ENCODE measurements around the gene BTG2. TPM values are rescaled to one million over a fixed set of nuclear protein-coding genes. Genes with fewer than 3 reads are reported as not detected.

The BTG2 gene
- total RNA-seq, 4 donors from 2014 or later = 45.0 to 129 (median 58.8) TPM

DNA sequence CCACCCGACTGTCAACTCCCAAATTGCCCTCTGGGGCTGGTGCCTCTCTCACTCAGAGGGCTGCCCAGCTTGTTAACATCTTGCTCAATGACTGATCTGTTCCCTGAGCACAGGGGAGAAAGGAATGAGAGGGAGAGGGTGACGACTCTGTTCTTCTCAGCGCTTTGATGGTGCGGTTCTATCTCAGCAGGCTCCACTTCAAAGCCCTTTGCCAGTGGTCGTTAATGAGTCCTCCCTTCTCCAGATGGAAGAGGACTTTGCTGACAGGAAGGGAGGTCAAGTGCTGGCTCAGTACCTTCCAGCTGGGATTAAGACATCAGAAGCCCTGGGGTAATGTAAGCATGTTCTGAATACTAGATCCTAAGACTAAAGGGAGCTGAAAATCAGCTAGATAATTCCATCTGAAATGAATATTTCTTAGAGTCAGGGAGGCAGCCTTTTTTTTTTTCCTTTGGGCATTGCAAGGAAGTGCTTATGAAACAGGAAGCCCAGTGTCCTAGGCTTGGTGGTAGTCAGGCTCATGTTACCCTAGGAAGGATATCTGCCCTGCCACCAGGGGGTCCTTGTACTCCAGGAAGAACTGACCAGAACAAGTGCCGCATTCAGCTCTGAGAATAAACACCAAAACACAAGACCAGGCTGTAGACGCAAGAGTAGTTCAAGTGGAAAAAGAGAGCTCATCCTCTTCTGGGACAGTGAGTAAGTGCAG lies 40.9 kb downstream of the BTG2 start:
- no peak for DNase-seq
- no peaks in the 10 kb centered on the region for H3K27me3 ChIP-seq
- peaks cover 0 to 5% (median 0%) of the 10 kb centered on the region in 4 donors for H3K4me1 ChIP-seq
- H3K9me3 ChIP-seq = no peaks in the 10 kb centered on the region
- no peaks in the 10 kb centered on the region for H3K36me3 ChIP-seq
- TF ChIP-seq POLR2A (IDR thresholded peaks at IDR 0.05) (no peak), CTCF (IDR thresholded peaks at IDR 0.05) (no peak)
- no peak overlapping the region for H3K27ac ChIP-seq
- H3K4me3 ChIP-seq = no peak overlapping the region

DNA sequence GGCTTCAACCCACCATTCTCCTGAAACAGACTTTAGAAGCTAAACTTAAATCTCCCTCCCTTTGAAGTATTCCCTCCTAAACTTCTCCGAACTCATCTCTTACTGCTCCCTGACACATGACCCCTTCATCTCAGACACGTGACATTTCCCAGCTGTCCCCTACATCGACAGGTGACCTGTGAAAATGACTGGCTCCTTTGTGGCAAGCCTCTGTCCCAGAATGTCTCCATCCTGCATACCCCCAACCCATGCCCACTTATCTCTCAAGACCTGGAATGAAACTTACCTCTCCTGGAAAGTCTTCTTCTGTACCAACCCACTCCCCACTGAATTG lies 41.4 kb downstream of the BTG2 start:
- H3K4me1 ChIP-seq = peaks cover 0 to 9% (median 0%) of the 10 kb centered on the region in 4 donors
- DNase-seq = no peak
- no peak overlapping the region for H3K27ac ChIP-seq
- TF ChIP-seq CTCF (IDR thresholded peaks at IDR 0.05) (no peak), POLR2A (IDR thresholded peaks at IDR 0.05) (no peak)
- H3K27me3 ChIP-seq = no peaks in the 10 kb centered on the region
- H3K4me3 ChIP-seq = no peak overlapping the region
- H3K36me3 ChIP-seq = no peaks in the 10 kb centered on the region
- H3K9me3 ChIP-seq = no peaks in the 10 kb centered on the region

DNA sequence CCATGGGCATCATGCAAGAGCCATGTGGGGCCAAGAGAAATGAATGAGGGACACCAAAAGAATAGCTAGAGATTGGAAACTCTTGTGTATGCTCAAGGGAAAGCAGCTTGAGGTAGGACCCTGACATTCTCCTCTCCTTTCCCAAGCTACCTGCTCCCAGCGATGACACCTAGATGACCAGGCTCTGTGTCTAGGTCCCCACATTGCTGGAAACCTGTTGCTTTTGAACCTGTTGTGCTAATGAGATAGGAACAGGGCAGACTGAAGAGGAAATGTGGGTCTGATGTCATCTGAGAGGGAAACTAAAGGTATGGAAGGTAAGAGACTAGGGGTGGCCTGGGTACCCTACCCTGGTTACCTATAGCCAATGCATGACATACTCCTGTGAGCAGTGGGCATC lies 43.8 kb downstream of the BTG2 start:
- no peak for DNase-seq
- no peak overlapping the region for H3K4me3 ChIP-seq
- H3K27ac ChIP-seq = no peak overlapping the region
- H3K36me3 ChIP-seq = no peaks in the 10 kb centered on the region
- H3K27me3 ChIP-seq = no peaks in the 10 kb centered on the region
- no peak for TF ChIP-seq CTCF (IDR thresholded peaks at IDR 0.05)
- H3K9me3 ChIP-seq = no peaks in the 10 kb centered on the region
- H3K4me1 ChIP-seq = peaks cover 0 to 5% (median 0%) of the 10 kb centered on the region in 4 donors

- TF ChIP-seq CTCF (IDR thresholded peaks at IDR 0.05) (no peak), POLR2A (IDR thresholded peaks at IDR 0.05) (no peak)
- Histone ChIP-seq H3K27me3 (no peaks in the 10 kb centered on the region), H3K27ac (peak overlapping the region in 1 of 4 donors; percentile 57), H3K4me1 (peaks cover 0 to 5% (median 0%) of the 10 kb centered on the region in 4 donors), H3K4me3 (peak overlapping the region in 2 of 4 donors; percentile 2 to 24), H3K36me3 (no peaks in the 10 kb centered on the region), H3K9me3 (no peaks in the 10 kb centered on the region)
- no peak for DNase-seq
These were observed 44.6 kb downstream of the BTG2 start for GRCh38 chr1:203349773-203350524.

DNA sequence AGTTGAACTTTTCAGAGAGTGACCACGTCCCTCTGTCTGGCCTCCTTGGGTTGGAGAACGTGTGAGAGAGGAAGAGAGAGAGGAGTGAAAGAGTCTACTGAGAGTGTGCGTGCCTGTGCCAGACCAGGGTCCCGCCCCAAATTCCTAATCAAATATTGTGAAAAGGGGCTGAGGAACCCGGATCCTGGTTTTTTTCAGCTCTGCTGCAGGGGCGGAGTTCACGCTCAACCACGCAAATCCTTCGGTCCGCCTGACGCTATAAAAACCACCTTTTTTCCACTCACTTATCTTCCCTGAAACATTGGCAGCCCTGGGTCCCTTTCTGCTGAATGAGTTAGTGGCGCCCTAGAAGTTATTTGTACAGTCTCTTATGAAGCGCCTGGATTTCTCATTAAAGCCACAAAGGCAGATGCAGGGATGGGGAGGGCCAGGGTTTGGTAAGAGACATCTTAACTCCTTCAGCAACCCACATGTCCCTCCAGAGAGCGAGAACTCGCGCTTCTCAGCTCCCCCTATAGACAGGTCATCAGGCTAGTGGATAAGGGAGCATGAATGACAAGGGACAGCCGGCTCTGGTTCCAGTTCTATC lies 45.8 kb downstream of the BTG2 start, which contains the start of gene FMOD:
Gene FMOD, minus strand, starts transcription at position 86 of the 589 bp plus-strand sequence. CDS start 2,852 bp downstream, outside the sequence.
- H3K36me3 ChIP-seq = no peaks in the 10 kb centered on the region
- H3K9me3 ChIP-seq = no peaks in the 10 kb centered on the region
- TF ChIP-seq CTCF (IDR thresholded peaks at IDR 0.05) = no peak
- TF ChIP-seq POLR2A (IDR thresholded peaks at IDR 0.05) = no peak
- peaks cover 0 to 5% (median 0%) of the 10 kb centered on the region in 4 donors for H3K4me1 ChIP-seq
- no peaks in the 10 kb centered on the region for H3K27me3 ChIP-seq
- DNase-seq = peak in 2 of 3 donors; percentile 21 to 67
- H3K4me3 ChIP-seq = peak within 1 kb of the TSS in 3 of 4 donors; percentile 2 to 24 (median 5)
- H3K27ac ChIP-seq = peak within 1 kb of the TSS in 2 of 4 donors; percentile 38 to 57
